Right ventricle myocardium superior (tissue), 1 donor: Measurements from ENCODE around the gene ARHGAP11B. TPM values are rescaled to one million over a fixed set of nuclear protein-coding genes. Genes with fewer than 3 reads are reported as not detected.
"Not testable (repeated sequence)": the region's sequence is repeated elsewhere in the genome, so short reads cannot be mapped to it uniquely, and the experiment has no call there.

Experiments used
- ATAC-seq: fragments of 200-7000 bp; cut with Tn5 transposase; one replicate; pipeline ENCODE4 v1.9.1; 2020; ENCODE audit warnings: mild to moderate bottlenecking; ENCODE audit not compliant: poor library complexity
- DNase-seq: peaks from one replicate; pipeline ENCODE4 v3.0.0-alpha.2; 2020
- intact Hi-C: fragments of 100-400 bp; cut with DNase I; formaldehyde crosslinking; loops from one replicate; pipeline ENCODE4 v1.11.2; 2022
- total RNA-seq: library from RNA; stranded (reverse); fragmentation: NEBNext Ultra II Directional; extraction: Animal tissue kit (Norgen Biotek cat#: 25700); gene quantifications from one replicate; pipeline ENCODE4 v1.2.1, GENCODE V29; 2021
- donor health status: DM: no; HTN: yes; CAD: no; lungs with severe emphysema.

The ARHGAP11B gene

GRCh38 chr15:30686651-30687050 is 60.7 kb downstream of the ARHGAP11B start:
- DNase-seq, ATAC-seq, intact Hi-C loops: not testable (repeated sequence)

Other genes with a start within 250 kb of the ARHGAP11B start
- gene CHRFAM7A, start 232.6 kb upstream of the ARHGAP11B start, total RNA-seq = 0.22 TPM
- gene GOLGA8R, start 211.9 kb upstream of the ARHGAP11B start, total RNA-seq = 4.3 TPM
- 1.4 TPM for gene GOLGA8Q, start 74.1 kb upstream of the ARHGAP11B start, total RNA-seq
- gene GOLGA8H, start 22.1 kb upstream of the ARHGAP11B start, total RNA-seq = not detected